Measurements from ENCODE around the gene PPARD.

GRCh38 chr6:35453236-35453635 is 110.9 kb downstream of the PPARD start:
- TF ChIP-seq POLR2A (IDR thresholded peaks at IDR 0.05) (no peak), CTCF (IDR thresholded peaks at IDR 0.05 in 4 of 5, conservative IDR thresholded peaks at IDR 0.05 in 1 of 5) (no peak)

Data from gastrocnemius medialis (tissue), 4 donors.